Activated CD4-positive, alpha-beta T cell treated with anti-CD3 and anti-CD28 coated beads, Interleukin-2, Interleukin-4, amounts not matched to agents 100 ng/mL and 50 ng/mL, durations not matched to agents 16 hours and 8 hours (primary cell): Measurements from ENCODE around the gene CHRNG.

Source experiments
- DNase-seq: peaks from one replicate; pipeline ENCODE4 v3.0.0-alpha.2; 2020; ENCODE audit warnings: low spot score

Gene CHRNG

GRCh38 chr2:232506709-232507108 is 32.8 kb upstream of the CHRNG start:
- no peak for DNase-seq

GRCh38 chr2:232508251-232508650 is 31.2 kb upstream of the CHRNG start:
- DNase-seq: no peak

GRCh38 chr2:232511336-232511890 is 28.1 kb upstream of the CHRNG start:
- DNase-seq: no peak

- DNase-seq: no peak
Observed at GRCh38 chr2:232512602-232513001, 26.9 kb upstream of the CHRNG start.

GRCh38 chr2:232513353-232513752 is 26.1 kb upstream of the CHRNG start:
- DNase-seq: no peak

- no peak for DNase-seq
Observed at GRCh38 chr2:232515639-232516038, 23.9 kb upstream of the CHRNG start.

- DNase-seq: no peak
Observed at GRCh38 chr2:232516551-232516950, 22.9 kb upstream of the CHRNG start.

GRCh38 chr2:232518844-232519243 is 20.6 kb upstream of the CHRNG start:
- DNase-seq: no peak

GRCh38 chr2:232519581-232520438 is 19.7 kb upstream of the CHRNG start, which contains the start of gene PRSS56:
Gene PRSS56 (plus strand): TSS chr2:232520388. CDS start chr2:232520599, 211 bp downstream.
- no peak for DNase-seq

GRCh38 chr2:232520489-232520888 is 19.0 kb upstream of the CHRNG start:
- DNase-seq: no peak

- no peak for DNase-seq
Observed at GRCh38 chr2:232521098-232521497, 18.4 kb upstream of the CHRNG start.

GRCh38 chr2:232521959-232522622 is 17.4 kb upstream of the CHRNG start:
- peak; percentile 50 for DNase-seq

- no peak for DNase-seq
Observed at GRCh38 chr2:232522623-232523401, 16.7 kb upstream of the CHRNG start.

GRCh38 chr2:232523402-232523681 is 16.1 kb upstream of the CHRNG start:
- DNase-seq: no peak

- peak; percentile 39 for DNase-seq
Observed at GRCh38 chr2:232523682-232524597, 15.6 kb upstream of the CHRNG start.

- DNase-seq: no peak
Observed at GRCh38 chr2:232524771-232525170, 14.7 kb upstream of the CHRNG start.

- no peak for DNase-seq
Observed at GRCh38 chr2:232525199-232525598, 14.3 kb upstream of the CHRNG start.

GRCh38 chr2:232525791-232526371 is 13.6 kb upstream of the CHRNG start, which contains the start of gene CHRND:
Gene CHRND (plus strand): TSS chr2:232526160. CDS start chr2:232526216, 56 bp downstream.
- no peak for DNase-seq

- DNase-seq: no peak
Observed at GRCh38 chr2:232526372-232526941, 13.0 kb upstream of the CHRNG start.

- DNase-seq: no peak
Observed at GRCh38 chr2:232527905-232528470, 11.5 kb upstream of the CHRNG start.
